Suppressor macrophage treated with lipopolysaccharide for 4 hours (primary cell): ENCODE data around the gene INPP4A.

Experiments
- DNase-seq: peaks from one replicate; pipeline ENCODE4 v3.0.0-alpha.2; 2020

The INPP4A gene

DNA sequence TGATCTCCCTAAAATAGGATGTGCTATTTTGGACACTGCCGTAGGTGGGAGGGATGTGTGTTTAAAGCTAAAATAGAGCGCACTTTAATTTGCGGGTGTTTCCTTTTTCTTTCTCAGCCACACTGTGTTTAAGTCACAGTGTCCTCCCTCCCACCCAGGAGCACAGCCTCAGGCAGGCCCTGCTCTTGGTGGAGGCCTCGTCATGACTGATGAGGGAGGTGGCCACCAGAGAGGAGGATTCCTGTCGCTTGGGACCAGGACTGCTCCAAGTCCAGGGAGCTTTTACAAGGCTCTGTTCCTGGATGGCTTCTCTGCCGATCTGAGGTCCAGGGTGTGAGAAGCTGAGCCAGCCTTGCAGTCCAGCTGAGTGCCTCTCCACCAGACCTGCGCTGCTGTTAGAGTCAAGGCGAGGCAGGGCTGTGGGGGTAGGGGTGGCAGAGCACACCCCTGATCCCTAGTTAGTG, 33.5 kb downstream of the INPP4A start:
- DNase-seq = no peak

DNA sequence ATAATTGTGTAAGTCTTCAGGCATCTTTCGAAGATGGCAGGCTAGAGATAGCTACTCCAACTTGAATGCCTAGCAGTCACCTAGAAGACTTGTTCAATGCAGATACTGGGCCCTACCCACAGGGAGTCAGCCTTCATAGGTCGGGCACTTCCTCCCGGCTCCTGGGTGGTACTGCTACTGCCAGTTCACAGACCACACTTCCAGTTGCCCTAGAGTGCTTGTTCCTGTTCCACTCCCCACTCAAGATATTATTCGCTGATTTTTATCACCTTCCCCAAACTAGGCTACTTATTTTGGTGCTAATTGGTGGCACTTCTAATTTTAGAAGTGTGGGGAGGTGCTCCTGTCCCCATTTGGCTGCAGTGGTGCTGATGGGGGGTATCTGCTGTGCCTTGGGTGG, 34.2 kb downstream of the INPP4A start:
- no peak for DNase-seq

DNA sequence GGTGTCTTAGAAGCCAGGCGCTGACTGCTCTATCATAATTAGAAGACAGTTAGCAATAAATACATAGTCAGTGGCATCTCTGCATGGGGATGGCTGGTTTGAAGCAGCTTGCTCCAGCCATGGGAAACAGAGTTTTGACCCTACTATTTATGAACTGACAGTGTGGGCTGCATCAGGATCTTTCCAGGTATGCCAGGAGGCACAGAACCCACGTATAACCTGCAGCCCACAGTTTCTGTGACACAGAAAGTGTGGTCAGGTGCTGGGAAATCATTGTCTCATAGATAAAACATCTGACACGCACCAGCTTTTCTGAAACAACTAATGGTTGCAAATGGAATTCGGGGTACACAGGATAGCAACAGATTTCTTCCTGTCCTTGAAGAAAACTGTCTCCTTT, 34.7 kb downstream of the INPP4A start:
- no peak for DNase-seq

DNA sequence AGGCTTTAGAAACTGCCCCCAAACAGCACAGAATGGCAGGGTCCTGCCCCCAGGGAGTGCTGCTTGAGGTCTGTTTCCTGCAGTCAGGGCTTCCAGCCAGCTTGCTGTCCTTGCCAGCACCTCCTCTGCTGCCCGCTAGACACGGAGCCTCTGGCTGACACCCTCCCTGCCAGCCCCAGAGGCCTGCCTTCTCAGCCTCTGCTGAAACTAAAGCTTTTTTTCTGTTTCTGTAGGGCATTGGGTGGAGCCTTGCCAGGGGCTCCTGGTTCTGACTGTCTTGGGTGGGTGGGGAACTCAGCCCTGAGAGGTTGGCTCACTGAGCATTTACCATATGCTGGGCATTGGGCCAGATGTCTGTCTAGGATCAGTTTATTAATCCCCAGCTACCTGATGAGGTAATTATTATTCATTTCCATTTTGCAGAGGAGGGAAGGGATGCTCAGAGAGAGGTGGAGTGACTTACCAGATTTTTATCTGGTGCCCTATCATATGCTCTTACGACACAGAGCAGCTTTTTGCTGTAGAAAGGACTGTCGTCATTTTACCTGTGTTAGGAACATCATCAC, 35.4 kb downstream of the INPP4A start:
- DNase-seq = no peak

DNA sequence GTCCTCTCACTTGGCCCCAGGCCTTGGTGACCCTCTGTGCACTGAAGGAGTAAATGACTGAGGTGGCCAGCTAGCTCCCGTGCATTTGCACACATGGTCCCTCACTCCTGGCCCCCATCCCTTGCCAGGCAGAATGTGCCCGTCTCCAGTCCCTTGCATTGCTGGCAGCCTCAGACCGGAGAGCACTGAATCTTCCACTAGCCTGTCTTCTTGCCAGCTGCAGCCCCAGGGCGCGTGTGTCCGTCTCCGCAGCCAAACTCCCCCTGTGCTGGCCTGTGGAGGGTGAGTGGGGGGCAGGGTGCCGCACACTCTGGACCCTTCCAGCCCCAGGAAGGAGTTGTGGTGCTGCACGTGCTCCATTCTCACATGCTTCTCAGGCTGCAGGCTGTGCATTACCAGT, 35.9 kb downstream of the INPP4A start:
- no peak for DNase-seq

DNA sequence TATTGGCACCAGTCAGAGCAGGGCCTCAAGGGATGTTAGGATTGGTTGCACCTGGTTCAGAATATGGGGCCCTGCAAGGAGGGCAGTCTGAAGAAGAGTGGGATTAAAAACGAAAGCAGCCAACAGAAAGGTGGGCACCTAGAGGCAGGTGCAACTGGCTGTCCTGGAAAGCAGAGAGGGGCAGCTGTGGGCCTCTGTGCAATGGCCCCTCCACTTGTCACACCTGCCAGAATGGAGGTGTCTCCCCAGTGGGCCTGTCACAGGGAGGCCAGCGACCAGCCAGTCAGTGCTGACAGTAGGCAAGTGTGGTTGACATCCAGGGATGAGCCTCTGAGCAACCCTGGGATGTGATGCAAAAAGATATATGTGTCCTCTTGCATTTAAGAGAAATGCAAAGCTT, 37.7 kb downstream of the INPP4A start:
- DNase-seq = no peak

DNA sequence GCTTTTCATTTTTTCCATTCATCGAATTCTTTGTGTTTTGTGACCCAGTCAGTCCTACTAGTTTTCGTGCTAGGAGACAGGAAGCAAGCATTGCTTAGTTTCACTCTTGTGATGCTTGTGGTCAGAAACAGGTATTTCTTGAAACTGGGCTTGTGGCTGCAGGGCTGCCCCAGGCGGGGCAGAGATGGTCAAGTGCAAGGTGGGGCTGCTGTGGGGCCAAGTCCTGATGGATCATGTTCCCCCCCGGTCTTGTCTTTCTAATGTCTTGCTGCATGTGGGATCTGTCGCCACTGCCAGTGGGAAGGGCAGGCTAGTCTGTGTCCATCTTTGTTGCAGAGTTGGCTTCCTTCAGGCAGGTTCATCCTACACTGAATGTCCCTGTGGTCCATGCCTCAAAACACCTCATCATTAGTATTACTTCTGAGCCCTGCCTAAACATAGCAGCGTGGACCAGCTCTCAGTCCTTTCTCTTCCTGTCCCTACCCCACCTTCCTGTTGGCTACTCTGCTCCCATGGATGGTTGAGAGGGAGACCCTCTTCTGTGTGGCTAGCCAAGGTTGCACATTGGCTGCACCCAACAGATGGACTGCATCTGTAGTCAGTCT, 38.7 kb downstream of the INPP4A start:
- no peak for DNase-seq

DNA sequence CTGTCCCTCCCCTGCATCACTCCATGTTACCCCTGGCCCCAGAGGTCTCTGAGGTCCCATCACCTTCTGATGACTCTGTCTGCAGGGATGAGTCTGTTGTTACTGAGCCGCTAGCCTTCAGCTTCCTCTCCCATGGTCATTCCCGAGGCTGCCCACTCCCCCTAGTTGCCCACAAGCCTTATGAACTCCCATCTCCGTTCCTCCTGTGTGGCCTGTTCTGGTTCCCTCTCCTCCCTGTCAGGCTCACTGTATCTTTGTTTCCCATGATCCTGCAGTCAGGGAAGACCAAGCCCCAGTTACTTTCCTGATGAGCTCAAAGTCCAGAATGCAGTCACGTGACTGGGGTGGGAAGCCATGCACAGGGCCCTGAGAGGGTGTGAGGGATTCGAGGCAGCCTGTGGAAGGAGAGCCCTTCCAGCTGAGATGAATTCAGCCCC, 39.5 kb downstream of the INPP4A start:
- DNase-seq = no peak

DNA sequence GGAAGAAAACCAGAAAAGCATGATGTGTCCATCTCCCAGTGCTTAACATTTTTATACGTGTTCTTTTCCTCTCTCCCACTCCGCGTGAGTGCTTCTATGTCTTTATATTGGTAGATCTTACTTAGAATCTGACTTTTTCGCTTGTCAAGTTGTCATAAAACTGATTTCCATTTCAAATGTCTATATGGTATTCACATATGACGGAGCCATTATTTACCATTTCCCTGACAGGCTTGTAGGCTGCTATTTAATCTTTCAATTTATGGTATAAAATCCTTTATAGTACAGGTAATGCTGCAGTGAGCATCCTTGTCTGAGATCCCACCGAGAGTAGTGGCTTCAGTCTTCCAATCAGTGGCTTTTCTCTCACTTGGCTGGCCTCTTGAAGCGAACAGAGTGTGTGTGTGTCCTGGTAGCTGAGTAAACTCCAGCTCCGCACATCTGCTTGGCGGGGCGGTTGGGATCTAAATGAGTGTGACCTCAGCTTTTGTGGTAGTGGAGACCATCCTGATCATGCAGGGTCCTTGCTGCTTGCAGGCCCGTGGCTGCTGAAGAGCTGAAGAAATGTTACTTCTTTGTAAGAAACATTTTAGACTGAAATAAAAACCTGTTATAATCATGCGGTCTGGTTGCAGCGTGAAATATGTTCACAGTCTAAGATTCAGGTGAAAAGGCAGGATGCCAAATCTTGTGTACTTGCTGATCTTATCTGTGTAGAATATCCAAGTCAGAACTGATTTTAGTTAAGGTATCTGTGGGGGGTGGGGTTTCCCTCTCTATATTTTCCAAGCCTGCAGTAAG, 40.2 kb downstream of the INPP4A start:
- DNase-seq = no peak

DNA sequence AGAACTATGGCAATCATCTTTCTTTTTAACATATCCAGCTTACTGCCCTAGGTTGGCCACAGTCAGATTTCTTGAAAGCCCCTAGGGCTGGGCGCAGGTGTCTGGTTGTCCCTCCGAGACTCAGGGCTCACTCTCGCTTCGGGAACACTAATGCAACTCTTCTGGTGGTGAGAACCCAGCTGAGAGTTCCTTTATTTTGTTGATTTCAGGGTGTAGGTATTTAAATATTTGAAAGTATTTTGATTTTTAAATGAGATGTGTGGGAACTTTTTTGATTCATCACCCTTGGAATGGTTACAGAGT, 40.7 kb downstream of the INPP4A start:
- no peak for DNase-seq

DNA sequence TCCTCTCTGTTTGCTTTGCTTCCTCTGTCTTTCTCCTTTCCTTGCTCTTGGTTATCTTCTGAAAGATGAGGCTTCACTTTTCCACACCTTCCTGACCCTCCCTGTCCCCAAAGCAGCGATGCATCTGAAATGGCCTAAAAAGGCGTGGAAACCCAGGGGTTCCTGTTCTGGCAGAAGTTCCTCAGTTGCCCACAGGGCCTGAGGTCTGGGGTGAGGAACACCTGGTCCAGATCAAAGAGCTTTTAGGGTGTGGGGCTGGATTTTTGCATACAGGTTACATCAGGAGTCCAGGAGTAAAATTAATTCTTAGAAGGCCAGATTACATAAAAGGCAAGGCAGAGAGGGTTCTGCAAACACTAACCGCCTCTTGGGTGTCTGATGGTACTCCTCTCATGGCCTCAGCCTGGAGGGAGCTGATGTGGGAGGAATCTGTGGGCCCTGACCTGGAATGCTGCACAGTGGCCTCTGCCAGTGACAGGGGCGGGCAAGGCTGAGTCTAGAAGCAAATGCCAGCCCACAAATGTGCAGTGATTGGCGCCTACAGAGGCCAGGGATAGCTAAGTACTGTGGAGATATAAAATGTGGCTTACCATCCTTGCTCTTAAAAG, 41.8 kb downstream of the INPP4A start:
- no peak for DNase-seq

DNA sequence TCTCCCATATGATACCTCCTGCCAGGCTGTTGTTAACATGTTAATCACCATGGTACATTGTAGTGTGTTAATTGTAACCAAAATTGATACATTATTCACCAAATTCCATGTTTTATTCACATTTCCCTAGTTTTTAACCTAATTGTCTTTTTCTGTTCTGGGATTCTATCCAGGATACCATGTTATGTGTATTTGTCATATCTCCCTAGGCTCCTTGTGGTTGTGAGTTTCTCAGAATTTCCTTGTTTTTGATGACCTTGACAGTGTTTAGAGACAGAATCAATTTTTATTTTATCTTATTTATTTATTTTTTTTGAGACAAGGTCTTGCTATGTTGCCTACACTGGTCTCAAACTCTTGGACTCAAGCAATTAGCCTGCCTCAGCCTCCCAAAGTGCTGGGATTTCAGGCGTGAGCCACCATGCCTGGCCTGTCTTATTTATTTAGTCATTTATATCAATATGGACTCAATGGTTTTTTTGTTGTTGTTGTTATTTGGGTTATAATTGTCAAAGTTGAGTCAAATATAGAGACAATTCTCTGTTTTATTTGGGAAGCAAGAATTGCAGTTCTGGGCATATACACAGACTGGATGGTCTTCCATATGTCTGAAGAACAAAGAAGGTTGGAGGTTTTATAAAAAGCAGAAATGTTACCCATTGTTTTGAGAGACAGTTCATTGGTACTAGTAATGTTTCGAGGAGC, 42.6 kb downstream of the INPP4A start:
- no peak for DNase-seq

DNA sequence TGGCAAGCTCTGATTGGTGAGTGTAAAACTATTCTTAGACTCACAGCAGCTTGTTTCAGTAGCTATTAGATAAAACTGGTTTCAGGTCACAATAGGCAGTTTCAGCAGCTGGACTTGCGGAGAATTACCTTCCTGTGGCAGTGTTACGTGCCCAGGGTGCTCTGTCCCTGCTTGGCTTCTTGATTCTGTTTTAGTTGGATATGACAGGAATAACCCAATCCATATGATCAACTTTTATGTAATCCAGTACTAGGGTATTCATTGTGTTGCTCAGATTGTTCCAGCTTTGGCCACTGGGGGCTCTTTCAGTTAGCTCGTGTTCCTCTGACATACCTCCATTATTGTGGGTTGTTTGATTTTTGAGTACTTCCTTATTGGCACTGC, 43.1 kb downstream of the INPP4A start:
- DNase-seq = peak; percentile 60

DNA sequence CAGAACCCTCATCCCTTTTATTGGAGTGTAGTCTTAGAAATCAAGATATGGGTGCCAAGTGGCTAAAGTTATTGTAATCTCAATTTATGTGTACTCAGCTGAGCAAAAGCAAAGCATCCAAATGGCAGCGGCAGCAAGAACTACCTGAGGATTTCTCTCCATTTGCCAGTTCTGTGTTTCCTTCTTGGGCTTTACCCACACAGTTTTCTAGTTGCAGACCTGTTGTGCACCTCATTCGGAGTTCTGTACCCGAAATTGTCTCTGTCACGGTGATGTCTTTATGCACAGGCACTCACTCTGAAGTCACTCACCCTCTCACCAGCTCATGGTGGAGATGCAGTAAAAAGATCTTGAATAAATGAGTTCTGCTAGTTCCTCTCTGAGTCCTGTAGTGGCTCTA, 43.6 kb downstream of the INPP4A start:
- DNase-seq = no peak

DNA sequence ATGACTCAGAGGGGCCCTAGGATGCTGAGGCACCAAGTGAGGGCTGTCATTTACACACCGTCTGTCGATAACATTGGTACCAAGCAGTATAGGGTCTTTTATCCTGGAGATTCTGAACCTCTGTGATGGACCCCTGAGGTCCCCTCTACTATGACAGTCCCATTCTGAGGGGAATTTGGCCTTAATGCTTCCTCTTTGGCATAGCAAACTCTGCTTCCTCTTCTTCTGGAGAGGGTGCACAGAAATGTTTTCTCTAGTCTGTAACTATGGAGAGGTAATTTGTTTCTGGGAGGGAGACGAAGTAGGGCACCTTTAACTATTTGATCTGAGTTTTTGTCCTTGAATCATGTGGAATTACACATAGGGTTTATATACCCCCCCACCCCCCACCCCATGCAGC, 44.8 kb downstream of the INPP4A start:
- DNase-seq = peak; percentile 30

DNA sequence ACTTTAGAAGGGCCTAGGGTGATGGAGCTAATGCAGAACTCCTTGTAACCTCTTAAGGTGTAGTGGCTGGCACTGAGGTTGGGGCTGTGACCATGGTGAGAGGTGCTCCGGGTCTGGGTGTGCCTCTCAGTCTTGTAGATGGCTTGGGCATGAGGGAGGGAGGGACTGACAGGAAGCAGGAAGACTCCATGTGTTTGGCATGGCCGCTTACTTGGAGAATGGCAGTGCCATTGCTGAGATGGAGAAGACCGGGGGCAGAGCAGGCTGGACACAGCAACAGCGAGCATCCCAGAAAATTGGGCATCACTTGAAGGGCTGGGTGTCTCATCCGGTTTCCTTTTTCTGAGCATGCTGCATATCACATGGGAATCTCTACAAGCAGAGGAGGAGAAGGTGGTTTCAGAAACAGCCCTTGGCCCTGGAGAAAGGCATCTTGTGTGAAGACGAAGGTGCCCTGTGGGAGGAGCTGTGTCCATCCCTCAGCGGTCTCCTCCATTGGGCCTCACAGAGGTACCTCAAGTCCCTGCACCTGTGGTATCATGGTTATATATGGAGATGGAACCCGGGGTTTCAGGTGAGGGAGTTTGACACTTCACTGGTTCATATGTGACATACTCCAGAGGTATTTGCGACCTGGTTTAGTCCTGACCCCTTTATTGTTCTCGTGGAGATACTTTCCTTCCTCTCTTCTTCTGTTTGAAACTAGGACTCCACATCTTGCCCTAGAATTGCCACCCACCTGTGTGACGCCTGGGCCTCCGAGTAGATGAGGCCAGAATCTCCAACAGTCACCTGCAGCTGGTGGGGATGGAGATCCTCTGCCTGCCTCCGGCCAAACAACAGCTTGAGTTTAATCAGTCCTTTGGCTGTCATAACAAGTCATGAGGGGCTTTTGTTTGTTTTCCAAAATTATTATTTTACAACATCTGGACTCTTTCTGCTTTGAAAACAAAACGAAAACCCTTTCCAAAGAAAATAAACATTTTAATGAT, 45.6 kb downstream of the INPP4A start:
- DNase-seq = no peak

DNA sequence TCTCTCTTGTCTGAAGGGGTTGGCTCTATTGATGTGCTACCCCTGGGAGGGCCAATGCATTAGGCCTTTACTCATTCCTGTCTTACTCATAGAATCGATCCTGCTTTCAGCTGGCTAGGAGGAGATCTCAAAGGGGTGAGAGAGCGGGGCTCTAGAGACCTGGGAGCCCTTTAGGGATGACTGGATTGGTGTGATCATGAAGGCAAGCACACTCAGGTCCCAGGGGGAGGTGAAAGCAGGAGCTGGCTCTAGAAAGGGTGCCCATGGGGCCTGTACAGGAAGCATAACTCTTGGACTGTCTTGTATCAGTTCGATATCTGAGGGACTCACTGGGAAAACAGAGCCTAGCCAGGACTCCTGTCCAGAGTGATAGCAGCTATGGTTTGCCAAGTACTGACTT, 47.8 kb downstream of the INPP4A start:
- peak; percentile 70 for DNase-seq

DNA sequence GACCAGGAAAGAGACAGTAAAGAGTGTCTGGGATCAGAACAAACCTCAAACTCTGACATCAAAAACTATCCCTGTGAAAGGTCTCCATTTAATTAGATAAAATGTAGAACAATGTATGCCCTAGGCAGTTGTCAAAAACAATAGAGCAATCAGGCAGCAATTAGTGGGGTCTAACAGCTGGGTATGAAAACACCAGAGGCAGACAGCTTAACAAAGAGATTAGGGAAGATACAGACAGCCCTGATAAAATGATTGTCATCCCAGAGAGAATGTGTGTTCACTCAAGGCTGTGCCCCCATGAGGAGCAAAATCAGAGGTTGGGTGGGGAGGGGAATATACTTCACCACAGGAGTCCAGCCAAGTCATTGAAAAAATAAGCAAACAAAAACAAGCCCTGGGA, 50.0 kb downstream of the INPP4A start:
- DNase-seq = no peak

DNA sequence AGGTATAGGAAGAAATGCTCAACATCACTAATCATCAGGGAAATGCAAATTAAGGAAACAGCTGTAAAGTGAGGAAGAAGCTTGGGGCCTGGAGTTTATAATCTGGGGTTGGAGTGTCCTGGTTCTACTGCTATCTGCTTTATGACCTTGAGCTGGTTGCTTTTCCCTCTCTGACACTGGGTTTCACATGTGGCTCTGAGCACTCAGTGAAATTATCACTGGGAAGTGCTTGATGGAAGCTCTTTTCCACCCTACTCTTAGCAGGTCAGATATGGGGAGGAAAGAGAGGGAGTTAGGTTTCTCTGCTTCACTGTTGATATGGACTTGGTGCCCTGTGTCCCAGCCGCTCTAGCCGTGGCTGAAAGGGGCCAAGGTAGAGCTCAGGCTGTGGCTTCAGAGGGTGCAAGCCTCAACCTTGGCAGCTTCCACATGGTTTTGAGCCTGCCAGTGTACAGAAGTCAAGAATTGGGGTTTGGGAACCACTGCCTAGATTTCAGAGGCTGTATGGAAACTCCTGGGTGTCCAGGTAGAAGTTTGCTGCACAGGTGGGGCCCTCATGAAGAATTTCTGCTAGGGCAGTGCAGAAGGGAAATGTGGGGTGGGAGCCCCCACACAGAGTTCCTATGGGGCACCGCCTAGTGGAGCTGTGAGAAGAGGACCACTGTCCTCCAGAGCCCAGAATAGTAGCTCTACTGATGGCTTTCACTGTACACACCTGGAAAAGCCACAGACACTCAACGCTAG, 52.3 kb downstream of the INPP4A start:
- DNase-seq = no peak

DNA sequence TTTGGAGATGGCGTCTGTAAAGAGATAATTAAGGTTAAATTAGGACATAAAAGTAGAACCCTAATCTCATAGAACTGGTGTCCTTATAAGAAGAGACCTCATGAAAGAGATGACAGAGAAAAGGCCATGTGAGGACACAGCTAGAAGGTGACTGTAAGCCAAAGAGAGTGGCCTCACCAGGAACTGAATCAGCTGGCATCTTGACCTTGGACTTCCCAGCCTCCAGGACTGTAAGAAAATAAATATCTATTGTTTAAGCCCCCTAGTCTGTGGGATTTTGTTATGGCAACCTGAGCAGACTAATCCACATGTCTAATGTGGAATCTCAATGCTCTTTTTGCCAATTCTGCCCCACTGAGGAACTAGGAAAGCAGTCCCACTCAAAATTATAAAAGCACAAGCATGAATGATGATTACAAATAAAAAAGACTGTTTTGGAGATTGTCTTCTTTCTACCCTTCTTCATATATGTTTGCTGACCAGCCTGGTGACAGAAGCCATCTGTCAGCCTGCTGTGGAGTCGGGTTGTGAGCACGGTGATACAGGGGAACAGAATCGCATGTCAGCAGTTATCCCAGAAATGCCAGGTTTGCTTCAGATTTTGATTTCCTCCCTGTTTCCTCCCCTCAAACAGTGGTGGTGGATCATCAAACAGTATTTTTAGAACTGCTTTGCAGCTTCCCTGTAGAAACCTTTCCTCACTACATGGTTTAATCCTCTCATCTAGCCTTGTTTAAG, 54.2 kb downstream of the INPP4A start:
- no peak for DNase-seq

DNA sequence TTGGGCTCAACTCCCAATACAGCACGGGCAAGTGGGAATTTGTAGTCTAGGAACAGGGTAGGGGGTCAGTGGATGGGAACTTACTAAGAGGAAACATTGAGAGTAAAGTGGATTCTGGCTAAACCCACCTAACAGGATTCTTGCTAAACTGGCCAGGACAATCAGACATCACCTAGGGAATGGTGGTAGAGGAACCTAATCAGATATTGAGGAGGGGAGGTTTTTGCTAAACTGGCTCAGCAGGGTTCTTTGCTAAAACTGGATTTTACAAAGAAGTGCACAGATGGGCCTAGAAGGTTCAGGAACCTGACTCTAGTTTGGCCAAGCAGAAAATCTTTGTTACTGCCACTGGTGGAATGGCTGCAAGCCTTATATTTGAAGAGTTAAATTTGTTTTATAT, 55.9 kb downstream of the INPP4A start:
- DNase-seq = no peak
